Measurements from ENCODE around the gene TINAG.

TINAG gene

GRCh38 chr6:54404791-54405190, 96.5 kb downstream of the TINAG start:
- peaks cover 5% of the 10 kb centered on the region for H3K27me3 ChIP-seq (ENCODE audit: insufficient read depth, low read depth, severe bottlenecking)
- no peak overlapping the region for H3K4me3 ChIP-seq (ENCODE audit: low read depth, low read length)
- H3K9me3 ChIP-seq (ENCODE audit: severe bottlenecking) = peaks cover 2% of the 10 kb centered on the region
- H3K36me3 ChIP-seq = no peaks in the 10 kb centered on the region
- DNase-seq = no peak
- H3K27ac ChIP-seq = no peak overlapping the region
- no peak for TF ChIP-seq CTCF (IDR thresholded peaks at IDR 0.05; ENCODE audit: low read depth, low read length)

GRCh38 chr6:54411767-54412166, 103.5 kb downstream of the TINAG start:
- peaks cover 19% of the 10 kb centered on the region for H3K27me3 ChIP-seq (ENCODE audit: insufficient read depth, low read depth, severe bottlenecking)
- no peak overlapping the region for H3K4me3 ChIP-seq (ENCODE audit: low read depth, low read length)
- H3K9me3 ChIP-seq (ENCODE audit: severe bottlenecking) = no peaks in the 10 kb centered on the region
- no peak overlapping the region for H3K27ac ChIP-seq
- no peak for TF ChIP-seq CTCF (IDR thresholded peaks at IDR 0.05; ENCODE audit: low read depth, low read length)
- H3K36me3 ChIP-seq = no peaks in the 10 kb centered on the region
- DNase-seq = no peak

GRCh38 chr6:54415517-54415916, 107.3 kb downstream of the TINAG start:
- no peak for DNase-seq
- no peaks in the 10 kb centered on the region for H3K9me3 ChIP-seq (ENCODE audit: severe bottlenecking)
- peaks cover 13% of the 10 kb centered on the region for H3K27me3 ChIP-seq (ENCODE audit: insufficient read depth, low read depth, severe bottlenecking)
- H3K4me3 ChIP-seq (ENCODE audit: low read depth, low read length) = no peak overlapping the region
- H3K27ac ChIP-seq = no peak overlapping the region
- no peaks in the 10 kb centered on the region for H3K36me3 ChIP-seq
- TF ChIP-seq CTCF (IDR thresholded peaks at IDR 0.05; ENCODE audit: low read depth, low read length) = no peak

- TF ChIP-seq CTCF (IDR thresholded peaks at IDR 0.05; ENCODE audit: low read depth, low read length) = no peak
- DNase-seq = no peak
Observed at GRCh38 chr6:54419885-54420284, 111.6 kb downstream of the TINAG start.

GRCh38 chr6:54426995-54427394, 118.8 kb downstream of the TINAG start:
- no peaks in the 10 kb centered on the region for H3K9me3 ChIP-seq (ENCODE audit: severe bottlenecking)
- H3K36me3 ChIP-seq = no peaks in the 10 kb centered on the region
- no peak overlapping the region for H3K27ac ChIP-seq
- no peak overlapping the region for H3K4me3 ChIP-seq (ENCODE audit: low read depth, low read length)
- no peak for TF ChIP-seq CTCF (IDR thresholded peaks at IDR 0.05; ENCODE audit: low read depth, low read length)
- DNase-seq = no peak
- H3K27me3 ChIP-seq (ENCODE audit: insufficient read depth, low read depth, severe bottlenecking) = peaks cover 9% of the 10 kb centered on the region

More at GRCh38 chr6:54419885-54420284, 111.6 kb downstream of the TINAG start:
- H3K27ac ChIP-seq = no peak overlapping the region
- no peaks in the 10 kb centered on the region for H3K36me3 ChIP-seq
- H3K9me3 ChIP-seq (ENCODE audit: severe bottlenecking) = no peaks in the 10 kb centered on the region
- H3K4me3 ChIP-seq (ENCODE audit: low read depth, low read length) = no peak overlapping the region
- no peaks in the 10 kb centered on the region for H3K27me3 ChIP-seq (ENCODE audit: insufficient read depth, low read depth, severe bottlenecking)

- Histone ChIP-seq H3K4me3 (ENCODE audit: low read depth, low read length) (no peak overlapping the region), H3K36me3 (no peaks in the 10 kb centered on the region), H3K27ac (no peak overlapping the region), H3K9me3 (ENCODE audit: severe bottlenecking) (no peaks in the 10 kb centered on the region), H3K27me3 (ENCODE audit: insufficient read depth, low read depth, severe bottlenecking) (peaks cover 9% of the 10 kb centered on the region)
- TF ChIP-seq CTCF (IDR thresholded peaks at IDR 0.05; ENCODE audit: low read depth, low read length) = no peak
- DNase-seq = no peak
Observed at GRCh38 chr6:54427396-54427937, 119.2 kb downstream of the TINAG start.

All from WERI-Rb-1 (cell line).